ENCODE results near the gene ITPK1.

DNA sequence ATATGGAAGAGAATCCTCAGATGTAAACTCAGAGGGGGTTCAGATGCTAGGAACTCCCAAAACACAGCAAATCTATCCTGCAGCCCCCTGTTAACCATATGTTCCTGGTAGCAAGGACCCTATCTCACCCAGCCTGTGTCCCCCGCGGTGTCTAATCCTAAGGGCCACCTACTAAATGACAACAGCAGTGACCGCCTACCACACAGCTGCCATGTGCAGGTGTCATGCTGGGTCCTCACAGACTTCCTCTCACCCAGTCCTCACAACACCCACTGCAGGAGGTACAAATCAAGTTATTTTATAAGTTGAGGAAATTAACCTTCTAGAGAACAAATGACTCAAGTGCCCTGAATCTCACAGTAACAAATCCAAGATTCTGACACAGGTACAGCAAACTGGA lies 73.9 kb downstream of the ITPK1 start:
- TF ChIP-seq EZH2 (IDR thresholded peaks at IDR 0.05; ENCODE audit: borderline replicate concordance, low read depth, low read length, severe bottlenecking) (no peak), POLR2A (IDR thresholded peaks at IDR 0.05; ENCODE audit: low read depth, low read length) (no peak), MYC (IDR thresholded peaks at IDR 0.05; ENCODE audit: low read depth, low read length) (no peak), POLR2AphosphoS5 (IDR thresholded peaks at IDR 0.05; ENCODE audit: insufficient read depth, low read depth, low read length) (no peak), FOS (IDR thresholded peaks at IDR 0.05; ENCODE audit: borderline replicate concordance, insufficient read depth, low read length) (no peak)
- TF ChIP-seq, protein P1, sequence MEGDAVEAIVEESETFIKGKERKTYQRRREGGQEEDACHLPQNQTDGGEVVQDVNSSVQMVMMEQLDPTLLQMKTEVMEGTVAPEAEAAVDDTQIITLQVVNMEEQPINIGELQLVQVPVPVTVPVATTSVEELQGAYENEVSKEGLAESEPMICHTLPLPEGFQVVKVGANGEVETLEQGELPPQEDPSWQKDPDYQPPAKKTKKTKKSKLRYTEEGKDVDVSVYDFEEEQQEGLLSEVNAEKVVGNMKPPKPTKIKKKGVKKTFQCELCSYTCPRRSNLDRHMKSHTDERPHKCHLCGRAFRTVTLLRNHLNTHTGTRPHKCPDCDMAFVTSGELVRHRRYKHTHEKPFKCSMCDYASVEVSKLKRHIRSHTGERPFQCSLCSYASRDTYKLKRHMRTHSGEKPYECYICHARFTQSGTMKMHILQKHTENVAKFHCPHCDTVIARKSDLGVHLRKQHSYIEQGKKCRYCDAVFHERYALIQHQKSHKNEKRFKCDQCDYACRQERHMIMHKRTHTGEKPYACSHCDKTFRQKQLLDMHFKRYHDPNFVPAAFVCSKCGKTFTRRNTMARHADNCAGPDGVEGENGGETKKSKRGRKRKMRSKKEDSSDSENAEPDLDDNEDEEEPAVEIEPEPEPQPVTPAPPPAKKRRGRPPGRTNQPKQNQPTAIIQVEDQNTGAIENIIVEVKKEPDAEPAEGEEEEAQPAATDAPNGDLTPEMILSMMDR (IDR thresholded peaks at IDR 0.05; ENCODE audit: extremely low read depth in 1 of 2, insufficient read depth in 1 of 2, low read depth in 1 of 2, low read length in 2 of 2): no peak
- TF ChIP-seq, protein P2, sequence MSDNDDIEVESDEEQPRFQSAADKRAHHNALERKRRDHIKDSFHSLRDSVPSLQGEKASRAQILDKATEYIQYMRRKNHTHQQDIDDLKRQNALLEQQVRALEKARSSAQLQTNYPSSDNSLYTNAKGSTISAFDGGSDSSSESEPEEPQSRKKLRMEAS (IDR thresholded peaks at IDR 0.05; ENCODE audit: insufficient read depth, insufficient read length): no peak
